ENCODE data around the gene AOC3.
"Not testable (repeated sequence)": the region's sequence is repeated elsewhere in the genome, so short reads cannot be mapped to it uniquely, and the experiment has no call there.

AOC3 gene

GRCh38 chr17:42867694-42868261 is 16.8 kb downstream of the AOC3 start:
- DNase-seq (ENCODE audit: low read depth, low spot score), result not testable (repeated sequence)

- DNase-seq (ENCODE audit: low read depth, low spot score), result no peak
Measured at GRCh38 chr17:42868338-42868737, 17.3 kb downstream of the AOC3 start.

GRCh38 chr17:42871647-42872046 is 20.6 kb downstream of the AOC3 start:
- no peak for DNase-seq (ENCODE audit: low read depth, low spot score)

GRCh38 chr17:42872251-42872965 is 21.4 kb downstream of the AOC3 start:
- DNase-seq (ENCODE audit: low read depth, low spot score), result peak; percentile 43

GRCh38 chr17:42873315-42873714 is 22.3 kb downstream of the AOC3 start:
- no peak for DNase-seq (ENCODE audit: low read depth, low spot score)

- DNase-seq (ENCODE audit: low read depth, low spot score), result not testable (repeated sequence)
Measured at GRCh38 chr17:42873932-42874695, 23.1 kb downstream of the AOC3 start.

GRCh38 chr17:42877037-42877436 is 26.0 kb downstream of the AOC3 start:
- DNase-seq (ENCODE audit: low read depth, low spot score), result no peak

- DNase-seq (ENCODE audit: low read depth, low spot score), result no peak
Measured at GRCh38 chr17:42878123-42878880, 27.3 kb downstream of the AOC3 start.

- DNase-seq (ENCODE audit: low read depth, low spot score), result no peak
Measured at GRCh38 chr17:42878924-42879595, 28.1 kb downstream of the AOC3 start.

- peak; percentile 38 for DNase-seq (ENCODE audit: low read depth, low spot score)
Measured at GRCh38 chr17:42879596-42879985, 28.6 kb downstream of the AOC3 start.

- no peak for DNase-seq (ENCODE audit: low read depth, low spot score)
Measured at GRCh38 chr17:42880776-42881310, 29.8 kb downstream of the AOC3 start.

GRCh38 chr17:42881706-42882105 is 30.7 kb downstream of the AOC3 start:
- not testable (repeated sequence) for DNase-seq (ENCODE audit: low read depth, low spot score)

- DNase-seq (ENCODE audit: low read depth, low spot score), result no peak
Measured at GRCh38 chr17:42882166-42882565, 31.2 kb downstream of the AOC3 start.

- no peak for DNase-seq (ENCODE audit: low read depth, low spot score)
Measured at GRCh38 chr17:42883802-42884558, 33.0 kb downstream of the AOC3 start.

- DNase-seq (ENCODE audit: low read depth, low spot score), result not testable (repeated sequence)
Measured at GRCh38 chr17:42885806-42886205, 34.8 kb downstream of the AOC3 start.

GRCh38 chr17:42886283-42887176 is 35.5 kb downstream of the AOC3 start:
- DNase-seq (ENCODE audit: low read depth, low spot score), result no peak

GRCh38 chr17:42889809-42890208 is 38.8 kb downstream of the AOC3 start:
- no peak for DNase-seq (ENCODE audit: low read depth, low spot score)

GRCh38 chr17:42891539-42892152 is 40.6 kb downstream of the AOC3 start:
- peak; percentile 57 for DNase-seq (ENCODE audit: low read depth, low spot score)

GRCh38 chr17:42893359-42893758 is 42.4 kb downstream of the AOC3 start:
- DNase-seq (ENCODE audit: low read depth, low spot score), result no peak

All from astrocyte of the hippocampus (primary cell).